Natural killer cell treated with Interleukin-12 subunit alpha and Interleukin-12 subunit beta and Interleukin-15 and Interleukin-18, amount 100 ng/mL, for 72 hours (primary cell): ENCODE data around the gene GALNT1. TPM values are rescaled to one million over a fixed set of nuclear protein-coding genes. Genes with fewer than 3 reads are reported as not detected.
"Not testable (repeated sequence)": the region's sequence is repeated elsewhere in the genome, so short reads cannot be mapped to it uniquely, and the experiment has no call there.

ENCODE experiments used
- ATAC-seq, 2 donors: fragments of 150-1000 bp; cut with Tn5 transposase in 1 of 2; sonication (Bioruptor Pico), chemical (Tn5 transposase) in 1 of 2; 2 replicates each; pipeline ENCODE4 v1.10.0; 2021
- DNase-seq: peaks from one replicate; pipeline ENCODE4 v3.0.0; 2022; ENCODE audit warnings: low spot score
- H3K27ac Mint-ChIP-seq, 2 donors: 1 replicate in 1 of 2; 2 replicates in 1 of 2; pipeline ENCODE4 v1.8.0; 2022; ENCODE audit warnings: mixed read lengths in 2 of 2, mild to moderate bottlenecking in 1 of 2, moderate library complexity in 1 of 2
- H3K27me3 Mint-ChIP-seq, 2 donors: 1 replicate in 1 of 2; 2 replicates in 1 of 2; pipeline ENCODE4 v1.8.0; 2022; ENCODE audit warnings: mixed read lengths in 2 of 2
- H3K36me3 Mint-ChIP-seq: one replicate; pipeline ENCODE4 v1.8.0; 2022; ENCODE audit warnings: mixed read lengths
- H3K4me1 Mint-ChIP-seq, 2 donors: 1 replicate in 1 of 2; 2 replicates in 1 of 2; pipeline ENCODE4 v1.8.0; 2022; ENCODE audit warnings: low read depth in 2 of 2, mixed read lengths in 2 of 2, mild to moderate bottlenecking in 1 of 2
- H3K4me3 Mint-ChIP-seq: one replicate; pipeline ENCODE4 v1.8.0; 2022; ENCODE audit warnings: mixed read lengths
- H3K9me3 Mint-ChIP-seq: 2 replicates; pipeline ENCODE4 v1.8.0; 2022; ENCODE audit warnings: mixed read lengths
- total RNA-seq, 2 donors: library from RNA; stranded (reverse); gene quantifications; one replicate each; pipeline ENCODE4 v1.2.3, GENCODE V29; 2022

The GALNT1 gene
- total RNA-seq, 2 donors from 2014 or later: 60.2 to 72.7 TPM

GRCh38 chr18:35573531-35573930, 8.0 kb upstream of the GALNT1 start:
- H3K4me1 Mint-ChIP-seq: peaks cover 34 to 42% of the 10 kb centered on the region in 2 donors
- peak overlapping the region; percentile 8 for H3K4me3 Mint-ChIP-seq
- no peaks in the 10 kb centered on the region for H3K9me3 Mint-ChIP-seq
- DNase-seq (no peak), ATAC-seq (peak in 1 of 2 donors; percentile 63)
- H3K36me3 Mint-ChIP-seq: peaks cover 5% of the 10 kb centered on the region
- peak overlapping the region in 1 of 2 donors; percentile 6 for H3K27ac Mint-ChIP-seq
- H3K27me3 Mint-ChIP-seq: no peaks in the 10 kb centered on the region

DNA sequence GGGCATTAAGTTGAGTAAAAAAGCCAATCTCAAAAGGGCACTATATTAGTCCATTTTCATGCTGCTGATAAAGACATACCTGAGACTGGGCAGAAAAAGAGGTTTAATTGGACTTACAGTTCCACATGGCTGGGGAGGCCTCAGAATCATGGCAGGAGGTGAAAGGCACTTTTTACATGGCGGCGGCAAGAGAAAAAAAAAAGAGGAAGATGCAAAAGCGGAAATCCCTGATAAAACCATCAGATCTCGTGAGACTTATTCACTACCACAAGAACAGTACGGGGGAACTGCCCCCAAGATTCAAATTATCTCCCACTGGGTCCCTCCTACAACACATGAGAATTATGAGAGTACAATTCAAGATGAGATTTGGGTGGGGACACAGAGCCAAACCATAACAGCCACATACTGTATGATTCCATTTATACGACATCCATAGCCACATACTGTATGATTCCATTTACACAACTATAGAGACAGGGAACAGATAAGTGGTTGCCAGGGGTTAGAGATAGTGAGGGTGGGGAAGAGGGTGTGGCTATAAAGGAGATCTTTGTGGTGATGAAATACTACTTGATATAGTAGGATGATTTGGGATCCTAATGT, 5.2 kb upstream of the GALNT1 start:
- Mint-ChIP-seq H3K4me1 (peaks cover 36 to 42% of the 10 kb centered on the region in 2 donors), H3K27ac (peak overlapping the region; percentile 6 to 69), H3K4me3 (peak overlapping the region; percentile 72)
- H3K27me3 Mint-ChIP-seq, H3K9me3 Mint-ChIP-seq, H3K36me3 Mint-ChIP-seq, DNase-seq, ATAC-seq: not testable (repeated sequence)

DNA sequence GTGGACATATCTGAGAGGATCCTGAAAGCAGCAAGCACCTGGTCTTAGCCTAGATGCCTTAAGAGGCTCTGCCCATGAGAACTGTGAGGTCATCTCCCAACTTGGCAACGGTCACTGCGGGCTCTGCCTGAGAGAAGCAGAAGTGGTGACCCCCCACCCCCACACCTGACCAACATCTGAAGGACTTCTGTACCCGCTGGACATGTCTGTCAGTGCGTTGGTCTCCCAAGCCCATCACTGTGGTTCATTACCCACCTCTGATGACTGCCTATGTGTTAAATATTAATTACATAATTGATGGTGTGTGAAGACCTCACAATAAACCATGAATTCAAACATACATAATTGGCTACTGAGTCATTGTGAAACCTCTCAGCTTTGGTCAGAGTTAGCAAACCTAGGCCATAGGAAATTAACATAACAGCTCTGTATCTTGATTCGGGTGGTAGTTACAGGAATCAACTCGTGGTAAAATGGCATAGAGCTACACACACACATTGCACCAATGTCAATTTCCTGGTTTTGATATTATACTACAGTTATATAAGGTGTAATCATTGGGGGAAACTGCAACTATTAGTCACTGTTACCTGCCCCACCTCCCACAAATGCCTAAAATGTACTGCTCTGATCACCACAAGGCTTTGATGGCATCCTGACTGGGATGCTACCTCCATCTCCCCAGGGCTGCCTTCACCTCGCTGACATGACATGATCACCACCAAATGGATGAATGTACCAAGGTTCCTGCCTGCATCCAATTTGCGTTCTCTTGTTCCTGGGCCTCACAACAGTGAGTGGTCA, 4.3 kb upstream of the GALNT1 start:
- Mint-ChIP-seq H3K4me1 (peaks cover 36 to 42% of the 10 kb centered on the region in 2 donors), H3K9me3 (no peaks in the 10 kb centered on the region), H3K27ac (peak overlapping the region; percentile 6 to 69), H3K36me3 (peaks cover 5% of the 10 kb centered on the region), H3K4me3 (peak overlapping the region; percentile 72), H3K27me3 (peaks cover 3 to 8% of the 10 kb centered on the region in 2 donors)
- ATAC-seq (peak; percentile 71 to 73), DNase-seq (no peak)

DNA sequence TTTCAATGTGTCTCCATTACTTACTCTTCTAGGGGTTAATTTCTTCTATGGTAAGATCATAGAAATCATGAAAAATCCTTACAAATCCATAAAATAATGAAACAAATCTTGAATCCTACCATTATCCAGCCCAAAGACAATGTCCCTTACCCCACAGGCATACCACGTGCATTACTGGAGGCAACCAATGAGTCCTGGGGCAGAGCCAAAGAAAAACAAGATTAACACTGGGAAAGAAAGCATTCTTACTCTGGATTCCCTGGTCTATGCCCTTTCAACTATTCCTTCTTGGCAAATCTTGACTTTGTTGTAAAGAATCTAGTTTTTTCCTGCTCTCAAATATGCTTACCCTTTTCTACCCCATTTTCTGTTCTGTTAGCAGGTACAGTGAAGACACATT, 3.1 kb upstream of the GALNT1 start:
- Mint-ChIP-seq H3K4me1 (peaks cover 39 to 45% of the 10 kb centered on the region in 2 donors), H3K27ac (peak overlapping the region; percentile 6 to 69), H3K9me3 (no peaks in the 10 kb centered on the region), H3K27me3 (peaks cover 3 to 8% of the 10 kb centered on the region in 2 donors), H3K4me3 (no peak overlapping the region), H3K36me3 (peaks cover 5% of the 10 kb centered on the region)
- DNase-seq (no peak), ATAC-seq (no peak)

DNA sequence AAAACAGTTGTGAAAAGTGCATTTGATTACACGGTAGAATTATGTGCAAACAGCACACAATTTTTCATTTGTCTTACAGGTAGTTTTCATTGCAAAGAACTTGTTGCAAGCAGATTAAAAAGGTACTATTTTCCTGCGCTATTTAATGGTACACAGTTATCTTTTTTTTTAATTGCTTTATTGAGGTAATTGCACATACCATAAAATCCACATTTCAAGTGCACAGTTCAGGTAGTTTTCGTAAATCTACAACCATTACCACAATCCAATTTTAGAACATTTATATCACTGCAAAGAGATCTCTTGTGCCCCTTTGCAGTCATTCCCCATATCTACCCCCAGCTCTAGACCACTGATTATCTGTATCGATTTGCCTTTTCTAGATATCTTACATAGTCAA, 2.6 kb upstream of the GALNT1 start:
- H3K9me3 Mint-ChIP-seq: no peaks in the 10 kb centered on the region
- H3K4me3 Mint-ChIP-seq: no peak overlapping the region

GRCh38 chr18:35580701-35581539, 620 bp upstream of the GALNT1 start:
- H3K4me3 Mint-ChIP-seq: peak overlapping the region; percentile 60
- H3K36me3 Mint-ChIP-seq: peaks cover 9% of the 10 kb centered on the region
- peaks cover 3 to 8% of the 10 kb centered on the region in 2 donors for H3K27me3 Mint-ChIP-seq
- peak; percentile 71 to 78 for ATAC-seq
- peak; percentile 72 for DNase-seq
- H3K4me1 Mint-ChIP-seq: peaks cover 46 to 51% of the 10 kb centered on the region in 2 donors
- no peak overlapping the region for H3K27ac Mint-ChIP-seq
- no peaks in the 10 kb centered on the region for H3K9me3 Mint-ChIP-seq

More for the DNA sequence above, 2.6 kb upstream of the GALNT1 start:
- Mint-ChIP-seq H3K4me1 (peaks cover 41 to 44% of the 10 kb centered on the region in 2 donors), H3K27ac (no peak overlapping the region), H3K27me3 (peaks cover 3 to 8% of the 10 kb centered on the region in 2 donors), H3K36me3 (peaks cover 5% of the 10 kb centered on the region)
- no peak for DNase-seq
- no peak for ATAC-seq

DNA sequence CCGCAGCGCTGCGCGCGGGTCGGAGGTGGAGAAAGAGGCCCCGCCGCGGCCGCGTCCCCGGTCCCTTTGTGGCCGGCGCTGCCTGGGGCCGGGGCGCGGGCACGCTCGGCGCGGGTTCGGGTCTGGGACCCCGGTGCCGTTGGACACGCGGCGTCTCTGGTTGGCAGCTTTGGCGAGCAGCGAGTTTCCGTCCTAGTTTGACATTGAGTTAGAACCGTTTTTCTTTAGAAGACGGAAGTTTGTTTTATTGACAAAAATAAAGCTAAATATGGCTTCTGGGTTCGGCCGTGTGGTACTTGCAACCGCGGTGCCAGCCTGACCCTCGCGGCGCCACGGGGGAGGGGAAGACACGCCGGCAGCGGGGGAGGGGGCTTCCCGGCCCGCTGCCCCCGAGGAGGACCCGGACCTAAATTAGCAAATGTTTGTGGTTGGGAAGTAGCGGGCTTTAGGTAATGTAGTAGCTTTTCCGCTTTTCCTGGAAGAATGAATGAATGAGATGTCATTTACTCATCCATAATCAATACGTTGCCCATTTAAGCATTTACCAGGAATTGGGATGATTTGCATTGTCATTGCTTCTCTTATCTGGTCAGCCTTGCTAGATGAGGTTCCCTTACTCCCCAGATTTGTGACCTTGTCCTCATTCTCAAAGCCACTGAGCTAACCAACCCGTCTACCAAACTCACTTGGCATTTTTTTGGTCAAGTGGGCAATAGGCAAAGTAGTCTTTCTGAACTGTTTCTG, 530 bp downstream of the GALNT1 start:
- no peaks in the 10 kb centered on the region for H3K9me3 Mint-ChIP-seq
- peaks cover 5% of the 10 kb centered on the region for H3K36me3 Mint-ChIP-seq
- H3K27me3 Mint-ChIP-seq: peaks cover 3 to 8% of the 10 kb centered on the region in 2 donors
- peak overlapping the region; percentile 80 for H3K4me3 Mint-ChIP-seq
- H3K4me1 Mint-ChIP-seq: peaks cover 40 to 45% of the 10 kb centered on the region in 2 donors
- no peak for DNase-seq
- H3K27ac Mint-ChIP-seq: peak overlapping the region; percentile 43 to 78
- no peak for ATAC-seq

DNA sequence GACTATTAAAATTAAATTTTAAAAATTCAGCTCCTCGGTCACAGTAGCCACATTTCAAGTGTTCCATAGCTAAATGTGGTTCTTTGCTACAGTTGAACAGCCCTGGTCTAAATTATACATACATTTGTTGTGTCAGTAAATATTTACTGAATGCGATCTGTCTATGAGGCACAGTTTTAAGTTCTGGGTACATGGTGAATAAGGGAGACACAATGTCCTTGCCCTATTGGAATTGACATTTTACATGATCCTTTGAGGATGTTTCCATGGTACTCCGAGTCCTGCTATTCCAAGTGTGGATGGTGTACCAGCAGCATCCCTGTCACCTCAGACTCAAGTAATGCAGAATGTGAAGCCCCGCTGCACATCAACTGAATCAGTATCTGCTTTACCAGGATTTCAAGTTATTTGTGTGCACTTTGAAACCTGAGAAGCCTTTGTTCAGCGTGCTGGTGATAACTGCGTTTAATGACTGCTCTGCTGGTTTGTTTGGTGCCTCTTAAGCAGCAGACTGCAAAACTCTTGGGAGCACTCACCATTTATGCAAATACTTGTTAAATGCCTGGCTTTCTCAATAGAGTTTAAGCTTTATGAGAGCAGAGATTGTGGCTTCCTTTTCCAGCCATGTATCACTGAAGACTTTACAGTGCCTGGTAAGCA, 1.5 kb downstream of the GALNT1 start:
- H3K9me3 Mint-ChIP-seq: no peaks in the 10 kb centered on the region
- ATAC-seq: no peak
- DNase-seq: no peak
- peak overlapping the region; percentile 43 to 78 for H3K27ac Mint-ChIP-seq
- H3K36me3 Mint-ChIP-seq: peaks cover 9% of the 10 kb centered on the region
- H3K4me3 Mint-ChIP-seq: peak overlapping the region; percentile 80
- H3K4me1 Mint-ChIP-seq: peaks cover 38 to 44% of the 10 kb centered on the region in 2 donors
- peaks cover 3 to 8% of the 10 kb centered on the region in 2 donors for H3K27me3 Mint-ChIP-seq

GRCh38 chr18:35584735-35585134, 3.2 kb downstream of the GALNT1 start:
- ATAC-seq: no peak
- Mint-ChIP-seq H3K4me1 (peaks cover 49 to 51% of the 10 kb centered on the region in 2 donors), H3K27me3 (peaks cover 0 to 2% of the 10 kb centered on the region in 2 donors), H3K4me3 (no peak overlapping the region), H3K27ac (no peak overlapping the region), H3K9me3 (no peaks in the 10 kb centered on the region), H3K36me3 (peaks cover 18% of the 10 kb centered on the region)
- no peak for DNase-seq

DNA sequence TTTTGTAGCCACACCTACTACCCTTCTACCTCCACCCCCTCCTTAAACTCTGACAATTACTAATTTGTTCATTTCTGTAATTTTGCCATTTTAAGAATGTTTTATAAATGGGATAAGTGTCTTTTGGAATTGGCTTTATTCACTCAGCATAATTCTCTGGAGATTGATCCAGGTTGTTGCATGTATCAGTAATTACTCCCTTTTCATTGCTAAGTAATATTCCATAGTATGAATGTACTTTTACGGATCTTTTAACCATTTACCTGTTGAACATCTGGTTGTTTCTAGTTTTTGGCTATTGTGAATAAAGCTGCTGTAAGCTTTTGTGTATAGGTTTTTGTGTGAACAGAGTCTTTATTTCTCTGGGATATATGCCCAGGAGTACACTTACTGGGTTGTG, 4.1 kb downstream of the GALNT1 start:
- H3K4me3 Mint-ChIP-seq: no peak overlapping the region
- peaks cover 18% of the 10 kb centered on the region for H3K36me3 Mint-ChIP-seq
- H3K27me3 Mint-ChIP-seq: no peaks in the 10 kb centered on the region
- H3K4me1 Mint-ChIP-seq: peaks cover 51% of the 10 kb centered on the region in 2 donors
- DNase-seq: no peak
- no peak overlapping the region for H3K27ac Mint-ChIP-seq
- ATAC-seq: no peak
- H3K9me3 Mint-ChIP-seq: no peaks in the 10 kb centered on the region

GRCh38 chr18:35588122-35588521, 6.6 kb downstream of the GALNT1 start:
- H3K27me3 Mint-ChIP-seq: no peaks in the 10 kb centered on the region
- ATAC-seq (no peak), DNase-seq (no peak)
- no peak overlapping the region for H3K4me3 Mint-ChIP-seq
- H3K27ac Mint-ChIP-seq: no peak overlapping the region
- peaks cover 42 to 45% of the 10 kb centered on the region in 2 donors for H3K4me1 Mint-ChIP-seq
- no peaks in the 10 kb centered on the region for H3K9me3 Mint-ChIP-seq
- peaks cover 18% of the 10 kb centered on the region for H3K36me3 Mint-ChIP-seq

- no peak overlapping the region for H3K27ac Mint-ChIP-seq
- DNase-seq (no peak), ATAC-seq (peak in 1 of 2 donors; percentile 62)
- peaks cover 18% of the 10 kb centered on the region for H3K36me3 Mint-ChIP-seq
- no peak overlapping the region for H3K4me3 Mint-ChIP-seq
- H3K27me3 Mint-ChIP-seq: no peaks in the 10 kb centered on the region
- H3K9me3 Mint-ChIP-seq: no peaks in the 10 kb centered on the region
- peaks cover 38 to 40% of the 10 kb centered on the region in 2 donors for H3K4me1 Mint-ChIP-seq
Observed at GRCh38 chr18:35588995-35589394, 7.5 kb downstream of the GALNT1 start.
